GM19240 (cell line): Measurements from ENCODE around the gene CFAP65.

Source experiments
- DNase-seq: peaks from one replicate; pipeline ENCODE4 v3.0.0; 2011; ENCODE audit warnings: low spot score; ENCODE audit not compliant: insufficient read length

Gene CFAP65

GRCh38 chr2:218964041-218964771, 77.1 kb downstream of the CFAP65 start:
- DNase-seq, result no peak

DNA sequence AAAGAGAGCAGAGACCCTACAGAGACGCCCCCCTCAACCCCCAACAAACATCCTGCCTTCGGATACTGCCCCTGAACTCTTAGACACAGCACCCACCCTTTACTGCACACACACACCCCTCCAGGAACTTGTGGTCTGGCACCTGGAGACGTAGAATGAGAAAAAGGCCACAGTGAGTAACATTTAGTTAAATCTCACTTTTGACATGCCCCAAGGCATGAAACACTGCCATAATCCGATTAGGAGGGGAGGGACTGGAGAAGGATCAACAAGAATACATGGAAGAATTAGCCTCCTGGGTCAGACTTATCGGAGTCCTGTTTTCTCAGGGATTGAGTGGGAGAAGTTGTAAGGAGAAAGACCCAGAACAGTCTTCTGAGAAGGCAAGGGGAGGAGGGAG, 77.7 kb downstream of the CFAP65 start:
- DNase-seq, result no peak

DNA sequence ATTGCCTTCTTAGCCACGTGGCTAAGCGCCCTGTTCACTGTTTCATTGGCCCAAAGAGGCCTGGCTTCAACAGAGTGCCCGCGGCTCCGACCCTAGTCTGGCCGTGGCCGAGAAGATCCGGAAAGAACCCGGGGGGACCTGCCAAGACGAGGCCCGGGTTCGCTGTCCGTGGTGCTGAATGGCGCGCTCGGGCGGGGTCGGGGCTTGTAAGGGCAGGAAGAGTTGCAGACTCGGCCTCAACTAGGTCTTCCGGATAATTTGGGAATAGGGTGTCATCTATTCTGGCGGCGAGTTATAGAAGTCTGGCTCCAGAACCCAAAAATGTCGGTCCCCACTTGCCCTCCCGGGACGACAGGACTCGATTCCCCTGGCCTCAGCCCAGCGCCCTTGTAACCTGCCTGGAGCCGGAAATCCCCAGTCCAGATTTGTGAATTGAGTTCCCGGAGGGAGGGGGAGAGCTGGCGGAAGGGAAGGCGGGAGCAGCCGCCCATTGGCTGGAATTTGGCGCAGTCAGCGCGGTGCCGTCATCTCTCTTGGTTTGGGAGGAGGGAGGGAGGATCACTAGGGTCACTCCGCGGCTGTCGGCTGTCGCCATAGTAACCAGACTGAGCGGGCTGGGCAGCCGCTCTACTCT, 78.3 kb downstream of the CFAP65 start:
- DNase-seq, result no peak

- no peak for DNase-seq
Measured at GRCh38 chr2:218961651-218962570, 79.4 kb downstream of the CFAP65 start.

DNA sequence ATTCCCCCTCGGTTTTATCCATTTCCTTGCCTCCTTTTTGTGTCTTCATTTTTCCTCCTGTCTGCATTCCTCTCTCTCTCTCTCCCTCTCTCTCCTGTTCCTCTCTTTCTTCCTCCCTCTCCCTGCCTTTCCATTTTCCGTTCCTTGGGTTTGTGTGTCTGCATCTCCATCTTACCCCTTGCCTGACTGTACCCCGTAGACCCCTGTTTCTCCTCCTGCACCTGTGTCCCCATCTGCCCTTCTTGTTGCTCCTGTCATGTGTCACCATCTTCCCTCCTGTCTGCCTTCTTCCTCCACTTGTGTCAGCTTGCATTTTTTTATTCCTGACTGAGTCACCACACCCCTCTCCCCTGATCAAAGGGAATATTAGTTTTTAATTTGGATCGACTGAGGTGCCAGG, 80.1 kb downstream of the CFAP65 start:
- no peak for DNase-seq

GRCh38 chr2:218960309-218961165, 80.8 kb downstream of the CFAP65 start:
- DNase-seq, result no peak

GRCh38 chr2:218959761-218960308, 81.5 kb downstream of the CFAP65 start:
- DNase-seq, result no peak

GRCh38 chr2:218959141-218959731, 82.1 kb downstream of the CFAP65 start, which contains the start of gene CDK5R2:
Gene CDK5R2 (plus strand): TSS chr2:218959666. CDS start chr2:218959821, 155 bp downstream.
- peak; percentile 94 for DNase-seq

DNA sequence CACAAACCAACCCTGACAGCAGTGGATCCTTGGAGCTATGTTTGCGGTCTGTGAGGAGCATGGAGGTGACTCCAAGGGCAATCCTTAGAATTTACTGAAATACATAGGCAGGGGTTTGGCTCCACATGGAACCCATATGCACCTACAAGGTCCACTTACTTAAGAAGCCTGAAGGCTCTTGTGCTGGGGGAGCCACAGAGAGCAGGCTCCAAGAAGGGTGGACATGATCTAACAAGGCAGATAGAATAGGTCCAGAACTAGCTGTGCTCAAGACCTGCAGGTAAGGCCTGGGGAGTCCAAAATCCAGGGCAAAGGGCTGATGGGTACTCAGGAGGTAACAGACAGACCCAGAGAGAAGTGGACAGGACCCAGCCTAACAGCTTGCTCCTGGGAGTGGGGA, 83.0 kb downstream of the CFAP65 start:
- no peak for DNase-seq

- DNase-seq, result no peak
Measured at GRCh38 chr2:218957671-218958070, 83.6 kb downstream of the CFAP65 start.

- no peak for DNase-seq
Measured at GRCh38 chr2:218956039-218956438, 85.3 kb downstream of the CFAP65 start.

GRCh38 chr2:218954541-218955300, 86.6 kb downstream of the CFAP65 start:
- no peak for DNase-seq

- no peak for DNase-seq
Measured at GRCh38 chr2:218953366-218953954, 87.9 kb downstream of the CFAP65 start.
